HEK293 (cell line): ENCODE measurements around the gene PACRG.

Experiments
- CTCF ChIA-PET: fragments of 350-600 bp; formaldehyde crosslinking; extraction: SDS; loops from one replicate; lab custom pipeline; 2021; ENCODE audit warnings: antibody characterized with exemption; lab: Yijun Ruan, JAX
- POLR2A ChIA-PET: fragments of 300-600 bp; formaldehyde crosslinking; extraction: SDS; loops from one replicate; lab custom pipeline; 2020; ENCODE audit warnings: antibody characterized with exemption, inconsistent platforms; lab: Yijun Ruan, JAX
- H3K27ac ChIP-seq: fragments of 200-500 bp; sonication (Bioruptor generic); 2 replicates; pipeline ENCODE4 v1.5.1; 2014; ENCODE audit warnings: low read depth, low read length, control low read depth, inconsistent platforms; ENCODE audit errors: extremely low read depth
- H3K36me3 ChIP-seq, 2 experiments: fragments of 200-500 bp in 1 of 2; sonication (Bioruptor generic) in 1 of 2; 1 replicate in 1 of 2; 2 replicates in 1 of 2; pipeline ENCODE4 v1.5.1; 2014 to 2017; ENCODE audit warnings: inconsistent platforms in 2 of 2, low read length in 2 of 2; ENCODE audit not compliant: control insufficient read depth in 2 of 2, insufficient read depth in 1 of 2
- H3K4me1 ChIP-seq: fragments of 200-500 bp; sonication (Bioruptor generic); 2 replicates; pipeline ENCODE4 v1.5.1; 2014; ENCODE audit warnings: mild to moderate bottlenecking, low read length, inconsistent platforms; ENCODE audit not compliant: control insufficient read depth, insufficient read depth
- H3K4me3 ChIP-seq: 2 replicates; pipeline ENCODE4 v1.5.1; 2011; ENCODE audit warnings: low read depth, mild to moderate bottlenecking, control low read depth, low read length, moderate library complexity
- H3K9me3 ChIP-seq: fragments of 200-500 bp; sonication (Bioruptor generic); 2 replicates; pipeline ENCODE4 v1.5.1; 2014; ENCODE audit warnings: low read depth, low read length, inconsistent platforms; ENCODE audit not compliant: control insufficient read depth, insufficient read depth
- BCL11B ChIP-seq: fragments of 450-650 bp; formaldehyde crosslinking; IDR thresholded peaks from 2 replicates; pipeline ENCODE4 v1.5.1; 2016; ENCODE audit warnings: low read depth, missing biosample characterization, missing genetic modification characterization
- IKZF3 ChIP-seq: fragments of 450-650 bp; IDR thresholded peaks from 2 replicates; pipeline ENCODE4 v1.5.0; 2018; ENCODE audit warnings: missing biosample characterization, mild to moderate bottlenecking, missing genetic modification characterization, moderate library complexity
- KLF1 ChIP-seq: fragments of 450-650 bp; formaldehyde crosslinking; IDR thresholded peaks from 2 replicates; pipeline ENCODE4 v1.5.1; 2016; ENCODE audit warnings: missing biosample characterization, missing genetic modification characterization
- KLF16 ChIP-seq: fragments of 450-650 bp; formaldehyde crosslinking; IDR thresholded peaks from 2 replicates; pipeline ENCODE4 v1.5.1; 2017; ENCODE audit warnings: missing biosample characterization, missing genetic modification characterization
- MZF1 ChIP-seq: fragments of 450-650 bp; formaldehyde crosslinking; IDR thresholded peaks from 2 replicates; pipeline ENCODE4 v1.5.1; 2017; ENCODE audit warnings: missing biosample characterization, missing genetic modification characterization, borderline replicate concordance
- SCRT2 ChIP-seq: fragments of 450-650 bp; formaldehyde crosslinking; IDR thresholded peaks from 2 replicates; pipeline ENCODE4 v1.5.1; 2016; ENCODE audit warnings: missing biosample characterization, missing genetic modification characterization
- SP2 ChIP-seq: fragments of 450-650 bp; formaldehyde crosslinking; IDR thresholded peaks from 2 replicates; pipeline ENCODE4 v1.5.1; 2016; ENCODE audit warnings: missing biosample characterization, missing genetic modification characterization
- SP7 ChIP-seq: fragments of 450-650 bp; formaldehyde crosslinking; IDR thresholded peaks from 2 replicates; pipeline ENCODE4 v1.5.1; 2016; ENCODE audit warnings: missing biosample characterization, missing genetic modification characterization
- YY1 ChIP-seq: fragments of 450-650 bp; formaldehyde crosslinking; IDR thresholded peaks from 2 replicates; pipeline ENCODE4 v1.5.1; 2018; ENCODE audit warnings: missing biosample characterization, missing genetic modification characterization
- ZBTB11 ChIP-seq: fragments of 450-650 bp; formaldehyde crosslinking; conservative IDR thresholded peaks from 2 replicates; pipeline ENCODE4 v1.5.1; 2016; ENCODE audit warnings: low read depth, missing biosample characterization, missing genetic modification characterization
- ZBTB21 ChIP-seq: fragments of 450-650 bp; formaldehyde crosslinking; IDR thresholded peaks from 2 replicates; pipeline ENCODE4 v1.5.1; 2017; ENCODE audit warnings: missing biosample characterization, missing genetic modification characterization
- ZNF133 ChIP-seq: fragments of 450-650 bp; formaldehyde crosslinking; IDR thresholded peaks from 2 replicates; pipeline ENCODE4 v1.5.1; 2016; ENCODE audit warnings: missing biosample characterization, missing genetic modification characterization
- ZNF157 ChIP-seq: fragments of 450-650 bp; formaldehyde crosslinking; IDR thresholded peaks from 2 replicates; pipeline ENCODE4 v1.5.1; 2016; ENCODE audit warnings: missing biosample characterization, missing genetic modification characterization
- ZNF280D ChIP-seq: fragments of 450-650 bp; formaldehyde crosslinking; IDR thresholded peaks from 2 replicates; pipeline ENCODE4 v1.5.1; 2016; ENCODE audit warnings: missing biosample characterization, missing genetic modification characterization
- ZNF324 ChIP-seq: fragments of 450-650 bp; formaldehyde crosslinking; IDR thresholded peaks from 2 replicates; pipeline ENCODE4 v1.5.1; 2016; ENCODE audit warnings: missing biosample characterization, missing genetic modification characterization
- ZNF350 ChIP-seq: fragments of 450-650 bp; formaldehyde crosslinking; IDR thresholded peaks from 2 replicates; pipeline ENCODE4 v1.5.0; 2017; ENCODE audit warnings: missing biosample characterization, mild to moderate bottlenecking, missing genetic modification characterization
- ZNF513 ChIP-seq: fragments of 450-650 bp; IDR thresholded peaks from 2 replicates; pipeline ENCODE4 v1.5.1; 2018; ENCODE audit warnings: missing biosample characterization, missing genetic modification characterization
- ZNF555 ChIP-seq: fragments of 450-650 bp; formaldehyde crosslinking; conservative IDR thresholded peaks from 2 replicates; pipeline ENCODE4 v1.5.1; 2017; ENCODE audit warnings: missing biosample characterization, mild to moderate bottlenecking, missing genetic modification characterization, inconsistent platforms
- ZNF645 ChIP-seq: fragments of 450-650 bp; formaldehyde crosslinking; IDR thresholded peaks from 2 replicates; pipeline ENCODE4; 2016; ENCODE audit warnings: missing biosample characterization, missing genetic modification characterization
- ZNF664 ChIP-seq: fragments of 450-650 bp; formaldehyde crosslinking; IDR thresholded peaks from 2 replicates; pipeline ENCODE4 v1.5.1; 2016; ENCODE audit warnings: missing biosample characterization, missing genetic modification characterization
- ZNF76 ChIP-seq: fragments of 450-650 bp; formaldehyde crosslinking; IDR thresholded peaks from 2 replicates; pipeline ENCODE4; 2016; ENCODE audit warnings: low read depth, missing biosample characterization, missing genetic modification characterization, borderline replicate concordance
- ZNF830 ChIP-seq: fragments of 450-650 bp; IDR thresholded peaks from 2 replicates; pipeline ENCODE4 v1.5.0; 2018; ENCODE audit warnings: missing biosample characterization, missing genetic modification characterization, low read depth, mild to moderate bottlenecking, moderate library complexity
- ZSCAN4 ChIP-seq: fragments of 450-650 bp; formaldehyde crosslinking; IDR thresholded peaks from 2 replicates; pipeline ENCODE4 v1.5.1; 2017; ENCODE audit warnings: missing biosample characterization, missing genetic modification characterization
- ZXDB ChIP-seq: fragments of 450-650 bp; formaldehyde crosslinking; IDR thresholded peaks from 2 replicates; pipeline ENCODE4 v1.5.1; 2016; ENCODE audit warnings: missing biosample characterization, missing genetic modification characterization

Gene PACRG

GRCh38 chr6:163136681-163137397 lies 409.1 kb downstream of the PACRG start:
- Histone ChIP-seq H3K27ac (no peak overlapping the region), H3K4me3 (no peak overlapping the region), H3K4me1 (no peaks in the 10 kb centered on the region), H3K9me3 (no peaks in the 10 kb centered on the region), H3K36me3 (no peaks in the 10 kb centered on the region)
- ChIA-PET POLR2A (no interaction called here), CTCF (interaction anchor here (0.7 kb wide), 2 partner anchors 63 to 83 kb away, joined by 3 read pairs; no protein-coding TSS in a partner anchor)
- TF ChIP-seq YY1 (tag by site-specific recombination): no peak
- TF ChIP-seq ZNF664 (tag by site-specific recombination): no peak
- no peak for TF ChIP-seq SP2 (tag by site-specific recombination)
- TF ChIP-seq ZNF350 (tag by site-specific recombination): no peak
- TF ChIP-seq ZNF76 (tag by site-specific recombination): no peak
- TF ChIP-seq ZNF513 (tag by site-specific recombination): no peak
- TF ChIP-seq ZSCAN4: no peak
- no peak for TF ChIP-seq MZF1 (tag by site-specific recombination)
- no peak for TF ChIP-seq ZNF555 (tag by site-specific recombination)
- TF ChIP-seq SCRT2 (tag by site-specific recombination): no peak
- TF ChIP-seq, all 188 proteins: peak for 0

- no peaks in the 10 kb centered on the region for H3K9me3 ChIP-seq
- H3K36me3 ChIP-seq: no peaks in the 10 kb centered on the region
- ChIA-PET CTCF (interaction anchor here (0.6 to 0.7 kb wide), 2 partner anchors 82 to 1760 kb away, joined by 3 to 4 read pairs; no protein-coding TSS in a partner anchor), POLR2A (no interaction called here)
- no peak overlapping the region for H3K27ac ChIP-seq
- no peak overlapping the region for H3K4me3 ChIP-seq
- no peaks in the 10 kb centered on the region for H3K4me1 ChIP-seq
- TF ChIP-seq ZBTB11 (tag by site-specific recombination) (no peak), ZNF324 (tag by site-specific recombination) (no peak), ZNF133 (tag by site-specific recombination) (no peak), ZNF645 (tag by site-specific recombination) (no peak), KLF1 (no peak), KLF16 (tag by site-specific recombination) (no peak), ZNF280D (tag by site-specific recombination) (no peak), SP7 (no peak), ZNF830 (no peak), ZNF157 (tag by site-specific recombination) (no peak), ZBTB21 (tag by site-specific recombination) (no peak), ZXDB (tag by site-specific recombination) (no peak), BCL11B (tag by site-specific recombination) (no peak), IKZF3 (tag by site-specific recombination) (no peak)
Measured at GRCh38 chr6:163137398-163137881, 409.7 kb downstream of the PACRG start.
